Colon (tissue), 2 donors: ENCODE measurements around the gene CTXND1.

ENCODE experiments used
- FAIRE-seq: peaks from 2 replicates; lab custom pipeline; 2012; peaks lifted over from hg19 to GRCh38; lab: Jason Lieb, UNC
- donor health status: control.
- donor health status: control.

CTXND1 gene

DNA sequence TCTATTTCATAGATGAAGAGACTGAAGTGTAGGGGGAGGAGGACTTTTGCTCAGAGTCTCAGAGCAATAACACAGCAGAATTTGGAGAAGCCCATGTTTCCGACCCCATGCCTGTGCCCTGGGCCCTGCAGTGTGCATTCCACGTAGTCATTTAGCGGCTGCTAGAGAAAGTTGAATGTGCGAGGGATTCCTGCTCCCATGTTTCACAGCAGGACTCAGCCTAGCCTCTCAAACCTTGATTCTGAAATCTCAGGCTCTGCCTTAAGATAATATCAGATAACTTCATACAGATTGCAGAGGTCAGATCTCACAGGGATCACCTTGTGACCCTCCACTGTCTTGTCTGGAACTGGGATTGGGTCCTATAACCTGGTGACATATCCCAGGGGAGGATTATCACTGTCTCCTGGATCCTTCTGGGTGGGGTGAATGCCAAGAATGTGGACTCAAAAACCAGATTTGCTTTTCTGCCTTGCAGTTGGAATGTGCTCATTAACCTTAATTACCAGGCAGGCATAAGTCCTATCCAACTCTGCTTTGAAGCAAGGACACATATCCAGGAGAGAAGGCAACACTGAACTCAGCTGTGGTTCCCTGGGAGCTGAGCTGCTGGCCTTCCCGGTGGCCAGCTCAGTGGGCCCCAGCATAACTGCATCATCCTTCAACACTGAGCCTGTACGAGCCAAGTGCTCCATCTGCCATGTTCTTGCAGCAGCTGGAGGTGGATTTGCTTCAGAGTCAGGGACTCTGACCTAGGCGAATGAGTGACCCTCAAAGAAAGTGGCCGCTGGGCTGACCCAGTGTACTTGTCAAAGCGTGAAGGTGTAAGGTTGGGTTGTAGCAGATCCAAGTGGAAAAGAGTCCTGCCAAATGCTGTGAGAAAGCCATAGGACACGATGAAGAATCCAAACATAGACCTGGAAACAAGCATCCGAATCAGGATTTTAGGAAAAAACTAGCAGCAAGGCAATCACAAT, 43.0 kb downstream of the CTXND1 start:
- FAIRE-seq, result no peak

DNA sequence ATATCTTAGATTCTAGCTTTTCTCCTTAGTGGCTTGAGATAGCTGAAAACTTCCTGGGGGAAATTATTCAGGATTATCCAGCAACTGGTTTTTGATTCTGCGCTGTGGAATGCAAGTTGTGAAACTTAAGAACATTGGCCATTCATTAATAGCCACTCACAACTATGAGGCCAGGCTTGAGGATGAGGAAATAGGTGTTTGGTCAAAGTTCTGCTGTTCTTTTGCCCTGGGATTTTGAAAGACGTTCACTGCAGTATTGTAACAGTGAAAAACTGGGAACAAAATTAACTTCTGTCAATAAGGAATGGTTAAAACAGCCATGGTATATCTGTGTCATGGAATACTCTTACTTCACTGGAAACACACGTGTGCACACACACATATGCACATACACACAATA, 44.1 kb downstream of the CTXND1 start:
- no peak for FAIRE-seq

GRCh38 chr15:80204231-80204630, 47.8 kb downstream of the CTXND1 start:
- no peak for FAIRE-seq

DNA sequence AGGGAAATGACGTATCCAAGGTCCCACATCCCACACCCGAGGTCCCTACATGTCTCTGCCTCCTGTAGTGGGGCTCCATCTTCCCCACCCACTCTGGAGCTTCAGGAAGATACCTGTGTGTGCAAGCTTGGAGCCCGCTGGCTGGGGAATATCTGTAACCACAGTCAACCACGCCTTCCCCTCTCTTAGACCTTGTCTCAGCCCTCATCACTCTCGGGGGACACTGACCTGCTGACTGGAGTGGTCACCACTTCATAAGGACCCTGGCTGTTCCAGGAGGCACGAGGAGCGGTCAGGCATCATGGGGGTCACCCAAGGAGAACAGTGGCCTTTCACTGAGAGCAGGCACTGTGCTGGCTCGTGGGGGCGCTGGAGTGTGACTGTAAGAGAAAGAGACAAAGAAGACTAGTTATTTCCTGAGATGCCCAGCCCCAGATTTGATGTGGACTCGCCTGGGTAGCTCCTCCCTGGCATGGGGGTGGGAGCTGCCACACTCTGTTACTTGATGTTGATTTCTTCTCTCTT, 48.6 kb downstream of the CTXND1 start:
- FAIRE-seq, result no peak

GRCh38 chr15:80202641-80203360, 49.2 kb downstream of the CTXND1 start:
- FAIRE-seq, result no peak

DNA sequence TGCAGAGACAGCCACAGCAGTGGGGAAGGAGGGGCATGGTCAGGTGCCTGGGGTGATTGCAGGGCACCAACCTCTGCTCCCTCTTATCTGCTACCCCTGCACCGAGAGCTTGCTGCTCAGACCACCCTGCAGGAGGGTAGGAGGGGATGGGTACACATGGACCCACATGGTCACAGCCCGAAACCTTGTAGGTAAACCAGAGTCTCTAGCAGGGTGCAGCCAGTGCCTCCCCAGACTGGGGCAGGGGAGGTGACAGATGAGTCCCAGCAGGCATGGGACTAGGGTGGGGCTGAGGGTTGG, 50.0 kb downstream of the CTXND1 start:
- no peak for FAIRE-seq

- no peak for FAIRE-seq
These were observed 50.6 kb downstream of the CTXND1 start for GRCh38 chr15:80201256-80202015.

DNA sequence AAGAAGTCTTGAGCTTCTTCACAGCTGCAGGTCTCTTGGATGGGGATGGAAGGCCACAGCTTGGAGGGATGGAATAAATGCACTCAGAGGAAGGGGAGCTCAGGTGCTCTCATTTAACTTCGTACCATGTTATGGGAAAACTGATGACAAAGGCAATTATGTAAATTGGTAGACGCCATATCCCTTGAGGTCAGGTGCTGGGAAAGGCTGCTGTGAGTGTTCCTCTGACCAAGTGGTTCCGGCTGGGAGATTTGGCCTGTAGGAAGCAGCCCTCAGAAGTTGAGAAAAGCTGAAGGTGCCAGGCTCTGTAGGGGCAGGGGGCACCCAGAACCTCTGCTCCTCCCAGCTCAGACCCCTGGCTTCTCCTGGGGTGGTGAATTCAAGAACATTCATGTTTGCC, 52.1 kb downstream of the CTXND1 start:
- no peak for FAIRE-seq

GRCh38 chr15:80199366-80199765, 52.6 kb downstream of the CTXND1 start:
- no peak for FAIRE-seq

DNA sequence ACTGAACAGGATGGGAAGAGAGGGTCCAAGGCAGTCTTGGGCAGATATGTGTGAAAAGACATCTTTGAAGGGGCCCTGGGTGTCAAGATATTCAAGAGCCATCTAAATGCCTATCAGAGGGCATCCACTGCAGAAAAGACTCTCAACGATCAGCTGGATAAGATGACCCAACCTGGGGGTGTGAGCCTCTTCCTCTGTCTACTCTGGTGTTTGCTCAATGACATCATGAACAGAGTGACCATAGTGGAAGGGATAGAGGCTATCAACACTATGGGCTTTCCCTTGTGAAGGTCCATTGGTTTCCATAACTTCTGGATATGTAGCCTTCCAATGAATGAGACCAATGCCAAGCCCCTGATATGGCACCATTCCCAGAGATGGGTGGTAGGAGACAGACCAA, 57.1 kb downstream of the CTXND1 start:
- no peak for FAIRE-seq

GRCh38 chr15:80194186-80194585, 57.8 kb downstream of the CTXND1 start:
- FAIRE-seq, result no peak

DNA sequence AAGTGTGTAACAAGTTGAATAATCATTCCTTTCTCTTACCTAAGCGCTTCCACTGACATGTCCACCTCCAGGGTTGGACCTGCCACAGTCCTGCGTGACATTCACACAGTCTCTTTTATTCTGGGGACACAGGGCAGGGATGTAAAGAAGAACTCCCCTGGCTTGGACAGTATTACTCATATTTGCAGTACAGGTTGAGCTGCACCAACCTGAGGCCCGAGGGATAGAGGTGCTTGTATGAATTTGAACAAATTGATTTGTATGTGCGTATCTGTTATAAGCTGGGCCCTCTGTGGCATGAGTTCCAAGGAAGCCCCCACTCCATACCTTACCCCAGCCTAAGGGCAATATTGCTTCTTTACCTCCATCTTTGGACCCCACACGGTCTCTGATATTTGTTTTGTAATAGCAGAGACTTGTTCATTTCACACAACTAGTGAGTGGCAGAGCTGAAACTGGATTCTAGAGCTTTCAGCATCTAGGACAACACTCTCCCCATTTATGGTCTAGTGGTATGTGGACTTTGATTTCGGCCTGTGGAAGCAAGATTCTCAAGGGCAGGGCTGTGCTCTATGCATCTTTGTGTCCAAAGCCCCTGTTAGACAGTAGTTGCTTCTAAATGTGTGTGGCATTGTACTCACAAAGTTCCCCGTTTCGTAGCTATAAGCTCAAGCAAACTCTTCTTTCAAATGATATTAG, 60.0 kb downstream of the CTXND1 start:
- no peak for FAIRE-seq

GRCh38 chr15:80191198-80191597, 60.8 kb downstream of the CTXND1 start:
- FAIRE-seq, result peak; percentile 36

DNA sequence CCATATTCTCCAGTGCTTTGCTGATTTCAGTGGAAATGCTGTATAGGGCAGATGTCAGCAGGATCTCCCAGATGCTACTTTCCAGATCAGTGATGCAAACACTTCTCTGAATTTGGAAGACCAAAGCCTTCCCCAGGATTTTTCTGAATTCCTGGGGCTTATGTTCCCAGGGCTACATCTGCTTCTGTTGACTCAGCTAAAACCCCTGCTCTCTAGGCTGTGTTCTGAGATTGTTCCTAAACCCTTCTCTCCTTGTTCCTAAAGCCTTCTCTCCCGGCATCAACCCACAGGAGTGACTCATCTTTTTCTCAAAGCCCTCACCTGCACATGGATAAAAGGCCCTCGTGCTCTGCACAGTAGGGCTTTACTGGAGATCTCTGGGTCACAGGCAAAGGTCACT, 63.8 kb downstream of the CTXND1 start:
- FAIRE-seq, result no peak

DNA sequence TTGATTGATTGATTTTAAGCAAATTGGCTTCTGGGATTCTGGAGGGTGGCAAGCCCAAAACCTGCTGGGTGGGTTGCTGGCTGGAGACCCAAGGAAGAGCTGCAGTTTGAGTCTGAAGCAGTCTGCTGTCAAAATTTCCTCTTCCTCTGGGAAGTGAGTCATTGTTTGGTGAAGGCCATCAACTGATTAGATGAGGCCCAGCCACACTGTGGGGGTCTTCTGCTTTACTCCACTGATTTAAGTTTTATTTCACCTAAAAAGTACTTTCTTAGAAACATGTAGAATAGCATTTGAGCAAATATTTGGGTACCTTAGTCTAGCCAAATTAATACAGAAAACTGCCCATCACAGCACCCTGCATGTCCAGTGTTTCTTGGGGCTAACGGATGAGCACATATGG, 65.4 kb downstream of the CTXND1 start:
- no peak for FAIRE-seq

- FAIRE-seq, result no peak
These were observed 65.9 kb downstream of the CTXND1 start for GRCh38 chr15:80186066-80186465.

GRCh38 chr15:80185152-80185551, 66.9 kb downstream of the CTXND1 start:
- no peak for FAIRE-seq

- FAIRE-seq, result no peak
These were observed 67.5 kb downstream of the CTXND1 start for GRCh38 chr15:80184554-80184953.

DNA sequence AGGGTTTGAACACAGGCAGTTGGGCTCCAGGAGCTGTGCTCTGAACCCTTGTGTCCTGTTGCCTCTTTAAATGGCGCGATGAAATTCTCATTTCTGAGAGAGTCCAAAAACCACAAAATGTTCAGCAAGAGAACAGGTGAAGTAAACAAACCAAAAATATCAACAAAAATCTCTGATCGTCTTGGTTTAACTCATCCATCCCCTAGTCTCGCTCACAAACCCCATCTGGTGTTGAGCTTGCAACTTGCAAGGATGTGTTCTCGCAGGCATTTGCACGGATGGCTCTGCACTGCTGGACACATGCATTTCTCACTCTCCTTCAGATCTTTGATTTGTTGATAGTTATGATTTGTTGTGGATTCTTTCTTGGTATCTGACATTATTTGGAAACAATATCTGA, 68.1 kb downstream of the CTXND1 start:
- no peak for FAIRE-seq

- no peak for FAIRE-seq
These were observed 68.7 kb downstream of the CTXND1 start for GRCh38 chr15:80183306-80183705.

- no peak for FAIRE-seq
These were observed 69.3 kb downstream of the CTXND1 start for GRCh38 chr15:80182611-80183261.
